A549 (cell line): ENCODE results near the gene PCDH1. TPM values are rescaled to one million over a fixed set of nuclear protein-coding genes. Genes with fewer than 3 reads are reported as not detected.

Experiments used
- ATAC-seq, 2 experiments: fragments of 200-7000 bp in 1 of 2; fragments of >200 bp in 1 of 2; cut with Nextera tagmentation in 1 of 2; cut with Tn5 transposase in 1 of 2; 3 replicates each; pipeline versions ENCODE4 v1.8.0 to v1.9.1; 2018 to 2020; ENCODE audit warnings: mild to moderate bottlenecking in 1 of 2, moderate library complexity in 1 of 2
- CTCF ChIA-PET: fragments of 300-600 bp; sonication (Branson Sonifier 250); formaldehyde crosslinking; extraction: SDS; loops from one replicate; lab custom pipeline; 2021; ENCODE audit warnings: antibody characterized with exemption, inconsistent platforms; lab: Yijun Ruan, JAX
- POLR2A ChIA-PET: fragments of 350-600 bp; formaldehyde crosslinking; extraction: SDS; loops from one replicate; lab custom pipeline; 2021; ENCODE audit warnings: antibody characterized with exemption, inconsistent platforms; lab: Yijun Ruan, JAX
- DNase-seq, 2 experiments: peaks; one replicate each; pipeline versions ENCODE4 v3.0.0 to v3.0.0-alpha.2; 2011 to 2016; ENCODE audit warnings: low read depth in 1 of 2, low spot score in 1 of 2
- FAIRE-seq: peaks from 2 replicates; lab custom pipeline; 2011; peaks lifted over from hg19 to GRCh38; lab: Jason Lieb, UNC
- H3K27ac ChIP-seq, 2 experiments: fragments of >200 bp; sonication (Bioruptor Twin); formaldehyde crosslinking; 3 replicates each; pipeline ENCODE4 v1.5.1; 2016 to 2017
- H3K4me1 ChIP-seq: fragments of >200 bp; sonication (Bioruptor Twin); formaldehyde crosslinking; 3 replicates; pipeline ENCODE4 v1.6.1; 2016
- H3K4me2 ChIP-seq: fragments of >200 bp; sonication (Bioruptor Twin); formaldehyde crosslinking; 3 replicates; pipeline ENCODE4 v1.6.1; 2016
- H3K4me3 ChIP-seq: fragments of >200 bp; sonication (Bioruptor Twin); formaldehyde crosslinking; 3 replicates; pipeline ENCODE4 v1.5.1; 2016
- H3K9me3 ChIP-seq: fragments of >200 bp; sonication (Bioruptor Twin); formaldehyde crosslinking; 3 replicates; pipeline ENCODE4 v1.6.1; 2016
- ATOH8 ChIP-seq: fragments of 250-450 bp; sonication (Bioruptor Pico); IDR thresholded peaks from 2 replicates; pipeline ENCODE4 v1.5.0; 2020; ENCODE audit warnings: low read depth, mild to moderate bottlenecking, moderate library complexity
- CTCF ChIP-seq: fragments of >200 bp; sonication (Bioruptor Twin); formaldehyde crosslinking; IDR thresholded peaks from 3 replicates; pipeline ENCODE4 v1.5.1; 2016
- MAZ ChIP-seq: fragments of 150-350 bp; IDR thresholded peaks from 2 replicates; pipeline ENCODE4 v1.6.1; 2014; ENCODE audit warnings: antibody characterized with exemption, low read depth, low read length, borderline replicate concordance
- PBX3 ChIP-seq: IDR thresholded peaks from 2 replicates; pipeline ENCODE4 v1.6.1; 2012
- RAD21 ChIP-seq, 2 experiments: fragments of >200 bp in 1 of 2; sonication (Bioruptor Twin) in 1 of 2; formaldehyde crosslinking in 1 of 2; IDR thresholded peaks in 1 of 2; conservative IDR thresholded peaks in 1 of 2; 2 replicates in 1 of 2; 3 replicates in 1 of 2; pipeline ENCODE4 v1.6.1; 2012 to 2018; ENCODE audit warnings: inconsistent platforms in 1 of 2
- REST ChIP-seq: fragments of 200-600 bp; sonication (generic); IDR thresholded peaks from 2 replicates; pipeline ENCODE4 v1.6.1; 2016; ENCODE audit warnings: antibody characterized with exemption, mild to moderate bottlenecking, moderate library complexity
- SMC3 ChIP-seq: fragments of >200 bp; sonication (Bioruptor Twin); formaldehyde crosslinking; IDR thresholded peaks from 3 replicates; pipeline ENCODE4 v1.6.1; 2018; ENCODE audit warnings: inconsistent platforms
- SREBF2 ChIP-seq: fragments of 450-650 bp; IDR thresholded peaks from 2 replicates; pipeline ENCODE4 v1.6.1; 2014; ENCODE audit warnings: mild to moderate bottlenecking, moderate library complexity
- ZNF302 ChIP-seq: fragments of 250-450 bp; sonication (Bioruptor Pico); IDR thresholded peaks from 2 replicates; pipeline ENCODE4 v1.9.0; 2021; ENCODE audit warnings: inconsistent platforms, mild to moderate bottlenecking, moderate library complexity
- WGBS: methylation state at CpG from one replicate; pipeline ENCODE4 v1.1.6; 2017; ENCODE audit errors: missing lambda C conversion rate; 5-methylcytosine and 5-hydroxymethylcytosine counted together
- polyA plus RNA-seq, 4 experiments: library from polyadenylated mRNA; depleted of rRNA in 3 of 4; stranded (reverse); fragments of >200 nt; fragmentation: RNase III in 1 of 4; extraction: RNeasy Plus Mini Kit Qiagen cat#74134 plus additional on column Dnase treatment in 1 of 4; gene quantifications; 2 replicates in 3 of 4; 3 replicates in 1 of 4; pipeline ENCODE4 v1.2.3, GENCODE V29; 2011 to 2017

Gene PCDH1
- polyA plus RNA-seq, 2 of the 4 experiments (the other 2 are of a cell fraction) = 0.41 to 2.9 TPM

GRCh38 chr5:141814064-141814964, 63.9 kb downstream of the PCDH1 start:
- CTCF ChIA-PET = interaction anchor here (0.6 to 10.0 kb wide), 28 partner anchors 10 to 492 kb away, joined by 3 to 95 read pairs (median 4); partner anchors contain the start of genes PCDH1 and RNF14
- ATAC-seq (peak; percentile 71 to 94), FAIRE-seq (no peak)

GRCh38 chr5:141812512-141812911, 65.7 kb downstream of the PCDH1 start:
- DNase-seq (no peak), ATAC-seq (no peak), FAIRE-seq (no peak)
- Histone ChIP-seq H3K4me2 (no peak overlapping the region), H3K9me3 (no peaks in the 10 kb centered on the region), H3K4me1 (no peaks in the 10 kb centered on the region), H3K4me3 (no peak overlapping the region), H3K27ac (no peak overlapping the region)
- ChIA-PET POLR2A (no interaction called here), CTCF (interaction anchor here (0.6 to 10.0 kb wide), 17 partner anchors 9 to 884 kb away, joined by 3 to 95 read pairs (median 5); partner anchors contain the start of gene PCDH1)
- no peak for TF ChIP-seq PBX3
- no peak for TF ChIP-seq ATOH8 (CRISPR knock-in tag)
- 52% methylated on average over 2 of the region's 2 CpGs for WGBS

More at GRCh38 chr5:141814064-141814964, 63.9 kb downstream of the PCDH1 start:
- Histone ChIP-seq H3K4me2 (no peak overlapping the region), H3K27ac (no peak overlapping the region), H3K4me1 (no peaks in the 10 kb centered on the region), H3K4me3 (no peak overlapping the region), H3K9me3 (no peaks in the 10 kb centered on the region)
- POLR2A ChIA-PET = no interaction called here
- DNase-seq = peak; percentile 55 to 79
- TF ChIP-seq ZNF302 (CRISPR knock-in tag) (no peak), CTCF (peak; percentile 61), RAD21 (conservative IDR thresholded peaks at IDR 0.05 in 1 of 2, IDR thresholded peaks at IDR 0.05 in 1 of 2) (peak; percentile 55 to 77), SMC3 (peak; percentile 56), REST (no peak)
- 28% methylated on average over 9 of the region's 9 CpGs for WGBS

- peak overlapping the region; percentile 35; the same call in 1 of the 3 replicates for H3K4me2 ChIP-seq
- no peak overlapping the region for H3K4me3 ChIP-seq
- no peak for FAIRE-seq
- WGBS = 47% methylated on average over 5 of the region's 29 CpGs
- TF ChIP-seq RAD21 (conservative IDR thresholded peaks at IDR 0.05 in 1 of 2, IDR thresholded peaks at IDR 0.05 in 1 of 2) (0 out of 5 replicates have a peak, but pooled peaks of 1 of the 2 experiments have one; percentile 11), CTCF (peak; percentile 41), SREBF2 (no peak), MAZ (no peak)
- TF ChIP-seq, all 56 proteins: peak for 2
- ATAC-seq (peak; percentile 44 to 74; a peak in 4 of 6 replicates), DNase-seq (peak in 1 of 2 experiments; percentile 62)
- H3K4me1 ChIP-seq = no peaks in the 10 kb centered on the region
- no peaks in the 10 kb centered on the region for H3K9me3 ChIP-seq
- CTCF ChIA-PET = interaction anchor here (0.7 to 10.0 kb wide), 23 partner anchors 8 to 120 kb away, joined by 3 to 95 read pairs (median 5); partner anchors contain the start of gene PCDH1
- no peak overlapping the region for H3K27ac ChIP-seq
- POLR2A ChIA-PET = interaction anchor here (0.7 kb wide), 1 partner anchor 79 kb away, joined by 3 read pairs; no protein-coding TSS in a partner anchor
Measured at GRCh38 chr5:141811287-141812155, 66.7 kb downstream of the PCDH1 start.
